ENCODE results near the gene IQSEC2.

The IQSEC2 gene

DNA sequence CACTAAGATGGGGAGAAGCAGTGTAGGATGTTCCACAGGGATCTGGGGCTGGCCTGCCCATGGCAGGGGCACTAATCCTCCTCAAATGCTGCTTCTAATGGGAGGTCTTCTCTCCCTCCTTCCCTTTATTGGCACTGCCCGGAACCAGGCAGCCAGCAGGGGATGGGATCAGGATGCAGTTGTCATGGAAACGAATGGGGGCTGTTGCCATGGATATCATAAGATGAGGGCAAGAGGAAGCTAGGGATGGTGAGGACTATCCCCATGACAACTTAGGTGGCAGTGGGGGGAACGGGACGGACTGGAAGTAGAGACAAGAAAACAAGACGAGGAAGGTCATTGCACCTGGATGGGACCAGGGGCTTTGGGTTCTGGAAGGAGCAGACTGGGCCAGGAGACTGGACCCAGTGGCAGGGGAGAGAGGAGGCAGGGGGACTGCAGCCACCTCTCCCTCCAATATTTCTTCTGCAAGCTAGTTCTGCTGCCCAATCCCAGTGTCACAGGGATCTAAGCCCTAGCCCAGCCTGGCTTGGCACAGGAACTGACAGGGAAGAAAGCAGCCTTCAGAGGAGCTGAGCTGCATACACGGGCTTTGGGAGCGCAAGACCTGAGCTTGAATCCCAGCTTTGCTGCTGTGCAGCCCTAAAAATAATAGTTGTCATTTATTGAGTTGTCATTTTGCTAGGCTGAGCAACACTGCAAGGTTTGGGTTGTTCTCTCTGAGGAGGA, 19.0 kb downstream of the IQSEC2 start:
- DNase-seq (ENCODE audit: low read depth in 2 of 2), result no peak
- no peak overlapping the region for H3K4me3 ChIP-seq (replicated peaks in 1 of 2; ENCODE audit: low read depth in 2 of 2, low read length in 2 of 2)
- TF ChIP-seq, protein P1, sequence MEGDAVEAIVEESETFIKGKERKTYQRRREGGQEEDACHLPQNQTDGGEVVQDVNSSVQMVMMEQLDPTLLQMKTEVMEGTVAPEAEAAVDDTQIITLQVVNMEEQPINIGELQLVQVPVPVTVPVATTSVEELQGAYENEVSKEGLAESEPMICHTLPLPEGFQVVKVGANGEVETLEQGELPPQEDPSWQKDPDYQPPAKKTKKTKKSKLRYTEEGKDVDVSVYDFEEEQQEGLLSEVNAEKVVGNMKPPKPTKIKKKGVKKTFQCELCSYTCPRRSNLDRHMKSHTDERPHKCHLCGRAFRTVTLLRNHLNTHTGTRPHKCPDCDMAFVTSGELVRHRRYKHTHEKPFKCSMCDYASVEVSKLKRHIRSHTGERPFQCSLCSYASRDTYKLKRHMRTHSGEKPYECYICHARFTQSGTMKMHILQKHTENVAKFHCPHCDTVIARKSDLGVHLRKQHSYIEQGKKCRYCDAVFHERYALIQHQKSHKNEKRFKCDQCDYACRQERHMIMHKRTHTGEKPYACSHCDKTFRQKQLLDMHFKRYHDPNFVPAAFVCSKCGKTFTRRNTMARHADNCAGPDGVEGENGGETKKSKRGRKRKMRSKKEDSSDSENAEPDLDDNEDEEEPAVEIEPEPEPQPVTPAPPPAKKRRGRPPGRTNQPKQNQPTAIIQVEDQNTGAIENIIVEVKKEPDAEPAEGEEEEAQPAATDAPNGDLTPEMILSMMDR (IDR thresholded peaks at IDR 0.05; ENCODE audit: low read depth, low read length), result no peak

DNA sequence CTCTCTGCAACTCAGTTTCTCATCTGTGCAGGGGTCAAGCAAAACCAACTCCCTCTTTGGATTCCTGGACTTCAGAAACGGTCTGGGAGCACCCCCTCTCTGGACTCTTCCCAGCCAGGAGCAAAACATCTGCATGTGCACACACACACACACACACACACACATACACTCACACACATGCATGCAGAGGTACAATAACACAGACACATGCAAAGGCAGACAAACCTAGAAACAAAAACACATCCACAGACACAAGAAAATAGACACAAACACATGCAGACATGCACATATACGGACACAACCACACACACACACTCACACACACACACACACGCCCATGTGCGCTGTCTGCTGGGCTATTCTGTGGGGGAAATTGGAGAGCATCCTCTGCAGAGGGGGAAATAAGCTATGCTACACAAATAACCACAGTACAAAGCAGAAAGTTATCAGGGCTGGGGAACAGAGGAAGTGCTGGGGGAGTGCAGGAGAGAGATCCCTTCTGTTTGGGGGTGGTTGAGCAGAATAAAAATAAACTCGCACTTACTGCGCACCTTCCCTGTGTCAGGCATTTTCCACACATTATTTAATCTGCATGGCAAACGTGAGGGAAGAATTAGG, 19.9 kb downstream of the IQSEC2 start:
- DNase-seq (ENCODE audit: low read depth in 2 of 2), result no peak
- TF ChIP-seq, protein P1 (IDR thresholded peaks at IDR 0.05; ENCODE audit: low read depth, low read length), result no peak
- H3K4me3 ChIP-seq (replicated peaks in 1 of 2; ENCODE audit: low read depth in 2 of 2, low read length in 2 of 2), result no peak overlapping the region

DNA sequence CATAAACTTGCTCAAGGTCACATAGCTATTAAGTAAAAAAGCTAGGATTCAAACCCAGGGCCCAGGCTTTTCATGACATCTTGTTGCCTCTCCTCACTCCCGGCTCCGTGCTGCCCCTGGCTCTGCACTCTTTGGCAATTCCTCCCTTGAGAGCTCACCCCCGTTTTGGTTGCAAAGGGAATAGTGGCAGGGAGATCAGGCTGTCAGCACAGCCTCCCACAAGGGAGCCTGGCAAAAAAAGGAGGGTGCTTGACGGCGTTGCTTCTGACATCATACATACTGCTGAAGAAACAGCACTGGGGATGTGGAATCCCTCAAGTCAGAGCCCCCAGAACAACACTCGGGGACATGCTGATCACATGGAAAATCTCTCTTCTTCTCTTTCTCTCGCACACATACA, 20.5 kb downstream of the IQSEC2 start:
- H3K4me3 ChIP-seq (replicated peaks in 1 of 2; ENCODE audit: low read depth in 2 of 2, low read length in 2 of 2), result no peak overlapping the region
- TF ChIP-seq, protein P1 (IDR thresholded peaks at IDR 0.05; ENCODE audit: low read depth, low read length), result no peak
- no peak for DNase-seq (ENCODE audit: low read depth in 2 of 2)

DNA sequence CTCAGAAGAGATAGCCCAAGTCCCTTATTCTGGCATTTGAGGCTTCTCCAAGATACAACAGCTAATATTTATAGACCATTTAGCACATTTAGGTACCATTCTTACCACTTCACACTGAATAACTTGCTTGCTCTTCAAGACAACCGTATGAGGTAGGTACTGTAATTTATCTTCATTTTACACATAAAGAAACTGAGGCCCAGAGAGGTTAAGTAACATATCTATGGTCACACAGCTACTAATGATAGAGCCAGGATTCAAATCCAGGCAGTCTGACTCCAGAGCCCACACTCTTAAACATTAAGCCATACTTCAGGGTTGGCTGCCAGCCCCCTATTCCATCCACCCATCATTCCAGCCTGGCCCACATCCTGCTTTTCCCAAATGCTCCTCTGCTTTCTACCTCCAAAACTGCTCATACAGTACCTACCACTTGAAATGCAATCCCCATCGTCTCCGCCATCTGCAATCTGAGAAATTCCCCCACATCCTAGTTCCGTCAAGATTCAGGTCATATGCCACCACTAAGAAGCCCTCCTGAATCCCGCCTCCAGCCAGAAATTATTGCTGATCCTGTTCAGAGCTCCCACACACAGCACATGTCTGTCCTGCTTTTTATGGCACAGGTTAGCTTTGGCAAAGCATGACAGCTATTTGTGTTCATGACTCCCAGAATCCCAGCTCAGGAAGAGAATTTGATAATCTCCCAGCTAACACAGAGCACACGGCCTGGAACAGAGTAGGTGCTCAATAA, 23.5 kb downstream of the IQSEC2 start:
- no peak for DNase-seq (ENCODE audit: low read depth in 2 of 2)
- TF ChIP-seq, protein P1 (IDR thresholded peaks at IDR 0.05; ENCODE audit: low read depth, low read length), result no peak
- no peak overlapping the region for H3K4me3 ChIP-seq (replicated peaks in 1 of 2; ENCODE audit: low read depth in 2 of 2, low read length in 2 of 2)

DNA sequence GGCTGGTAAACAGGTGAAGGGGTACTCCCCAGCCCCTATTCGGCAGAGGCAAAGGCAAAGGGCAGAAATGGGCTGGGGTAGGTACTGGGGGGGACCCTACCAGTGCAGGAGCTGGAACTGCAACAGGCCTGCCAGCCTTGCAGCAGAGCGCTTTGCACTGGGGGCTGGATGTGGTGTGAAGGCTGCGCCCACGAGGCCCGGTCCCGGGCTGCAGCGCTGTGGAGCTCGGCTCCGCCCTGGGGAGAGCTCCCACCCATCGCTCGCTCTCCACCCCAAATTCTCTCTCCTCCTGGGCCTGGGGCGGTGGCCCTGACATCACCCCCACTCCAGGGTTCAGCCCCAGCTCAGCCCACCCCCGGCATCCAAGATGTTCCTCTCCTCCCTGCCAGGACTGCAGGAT, 24.2 kb downstream of the IQSEC2 start:
- no peak for DNase-seq (ENCODE audit: low read depth in 2 of 2)
- no peak overlapping the region for H3K4me3 ChIP-seq (replicated peaks in 1 of 2; ENCODE audit: low read depth in 2 of 2, low read length in 2 of 2)
- TF ChIP-seq, protein P1 (IDR thresholded peaks at IDR 0.05; ENCODE audit: low read depth, low read length), result no peak

DNA sequence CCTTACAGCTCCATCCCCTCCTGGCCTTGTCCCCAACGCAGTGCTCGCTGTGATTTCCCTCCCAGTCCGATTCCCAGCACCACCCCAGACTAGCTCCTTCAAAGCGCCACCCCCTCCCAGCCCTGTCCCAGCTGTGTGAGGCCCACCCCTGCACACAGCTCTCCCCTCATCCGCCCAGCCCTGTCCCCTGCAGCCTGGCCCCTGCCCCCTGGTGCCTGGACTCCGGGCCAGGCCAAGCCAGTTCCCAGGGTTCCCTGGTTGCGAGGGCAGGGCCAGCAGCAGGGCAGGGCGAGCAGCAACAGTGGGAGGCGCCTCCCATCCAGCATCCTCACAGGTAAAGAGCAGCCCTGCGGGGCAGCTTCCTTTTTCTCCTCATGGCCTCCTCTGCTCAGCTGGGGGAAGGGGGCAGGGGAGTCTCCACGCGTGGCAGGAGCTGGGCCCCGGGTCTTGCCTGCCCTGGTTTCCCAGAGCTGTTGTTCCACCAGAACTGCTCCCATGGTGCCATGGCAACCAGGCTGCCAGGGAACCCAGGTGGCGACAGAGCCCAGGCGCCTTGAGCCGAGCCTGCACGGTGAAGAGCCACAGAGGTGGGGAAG, 24.8 kb downstream of the IQSEC2 start:
- H3K4me3 ChIP-seq (replicated peaks in 1 of 2; ENCODE audit: low read depth in 2 of 2, low read length in 2 of 2), result no peak overlapping the region
- DNase-seq (ENCODE audit: low read depth in 2 of 2), result no peak
- TF ChIP-seq, protein P1 (IDR thresholded peaks at IDR 0.05; ENCODE audit: low read depth, low read length), result no peak

Measured in cardiac fibroblast (primary cell).